Measurements from ENCODE around the gene UPK1A. TPM values are rescaled to one million over a fixed set of nuclear protein-coding genes. Genes with fewer than 3 reads are reported as not detected.

Gene UPK1A
- total RNA-seq, 1 experiment from 2014 or later = not detected

- DNase-seq (ENCODE audit: low spot score) = no peak
- Histone ChIP-seq H3K36me3 (ENCODE audit: insufficient read depth, low read length, poor library complexity, severe bottlenecking) (no peaks in the 10 kb centered on the region), H3K4me3 (ENCODE audit: low read depth, low read length, poor library complexity, severe bottlenecking) (no peak overlapping the region), H3K4me1 (ENCODE audit: insufficient read depth, low read length, poor library complexity, severe bottlenecking) (peaks cover 7% of the 10 kb centered on the region), H3K27me3 (replicated peaks; ENCODE audit: insufficient read depth, low read depth, low read length, poor library complexity) (no peaks in the 10 kb centered on the region), H3K27ac (ENCODE audit: low read depth, low read length, poor library complexity, severe bottlenecking) (no peak overlapping the region), H3K9me3 (ENCODE audit: low read depth, low read length, poor library complexity, severe bottlenecking) (no peaks in the 10 kb centered on the region)
- intact Hi-C loops (cut with micrococcal nuclease; ENCODE audit: unreplicated experiment) = no loop called here
- CTCF ChIA-PET = no interaction called here
- TSS peak; percentile 41 for BruUV-seq (replicated peaks)
- POLR2A ChIA-PET (ENCODE audit: low non-redundant PET) = no interaction called here
- no peak for TF ChIP-seq EZH2 (IDR thresholded peaks at IDR 0.05; ENCODE audit: borderline replicate concordance, low read depth, low read length, poor library complexity, severe bottlenecking)
- TF ChIP-seq, protein P1, sequence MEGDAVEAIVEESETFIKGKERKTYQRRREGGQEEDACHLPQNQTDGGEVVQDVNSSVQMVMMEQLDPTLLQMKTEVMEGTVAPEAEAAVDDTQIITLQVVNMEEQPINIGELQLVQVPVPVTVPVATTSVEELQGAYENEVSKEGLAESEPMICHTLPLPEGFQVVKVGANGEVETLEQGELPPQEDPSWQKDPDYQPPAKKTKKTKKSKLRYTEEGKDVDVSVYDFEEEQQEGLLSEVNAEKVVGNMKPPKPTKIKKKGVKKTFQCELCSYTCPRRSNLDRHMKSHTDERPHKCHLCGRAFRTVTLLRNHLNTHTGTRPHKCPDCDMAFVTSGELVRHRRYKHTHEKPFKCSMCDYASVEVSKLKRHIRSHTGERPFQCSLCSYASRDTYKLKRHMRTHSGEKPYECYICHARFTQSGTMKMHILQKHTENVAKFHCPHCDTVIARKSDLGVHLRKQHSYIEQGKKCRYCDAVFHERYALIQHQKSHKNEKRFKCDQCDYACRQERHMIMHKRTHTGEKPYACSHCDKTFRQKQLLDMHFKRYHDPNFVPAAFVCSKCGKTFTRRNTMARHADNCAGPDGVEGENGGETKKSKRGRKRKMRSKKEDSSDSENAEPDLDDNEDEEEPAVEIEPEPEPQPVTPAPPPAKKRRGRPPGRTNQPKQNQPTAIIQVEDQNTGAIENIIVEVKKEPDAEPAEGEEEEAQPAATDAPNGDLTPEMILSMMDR (conservative IDR thresholded peaks at IDR 0.05; ENCODE audit: low read depth, low read length) = no peak
Observed at GRCh38 chr19:35623327-35624010, 42.8 kb upstream of the UPK1A start.

DNA sequence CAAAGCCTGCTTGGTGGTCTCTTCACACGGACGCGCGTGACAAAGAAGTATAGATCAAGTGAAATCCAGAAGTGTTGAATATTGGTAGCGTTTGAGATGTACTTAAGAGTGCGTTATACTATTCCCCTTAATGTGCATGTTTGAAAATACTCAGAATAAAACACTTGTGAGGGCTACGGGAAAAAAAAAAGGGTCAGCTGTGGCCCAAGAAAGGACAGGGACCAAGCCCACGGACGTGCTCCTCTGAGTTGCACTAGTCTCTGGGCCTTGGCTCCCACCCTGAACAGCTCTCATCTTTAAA lies 38.1 kb upstream of the UPK1A start:
- H3K4me1 ChIP-seq (ENCODE audit: insufficient read depth, low read length, poor library complexity, severe bottlenecking) = peaks cover 7% of the 10 kb centered on the region
- peaks cover 27% of the 10 kb centered on the region for H3K36me3 ChIP-seq (ENCODE audit: insufficient read depth, low read length, poor library complexity, severe bottlenecking)
- TSS peak; percentile 99 for BruUV-seq (replicated peaks)
- DNase-seq (ENCODE audit: low spot score) = no peak
- POLR2A ChIA-PET (ENCODE audit: low non-redundant PET) = interaction anchor here (0.6 kb wide), 1 partner anchor 35 kb away, joined by 3 read pairs; no protein-coding TSS in a partner anchor
- peak overlapping the region; percentile 99 for H3K4me3 ChIP-seq (ENCODE audit: low read depth, low read length, poor library complexity, severe bottlenecking)
- intact Hi-C loops (cut with micrococcal nuclease; ENCODE audit: unreplicated experiment) = no loop called here
- TF ChIP-seq, protein P1 (conservative IDR thresholded peaks at IDR 0.05; ENCODE audit: low read depth, low read length) = no peak
- TF ChIP-seq EZH2 (IDR thresholded peaks at IDR 0.05; ENCODE audit: borderline replicate concordance, low read depth, low read length, poor library complexity, severe bottlenecking) = no peak
- H3K27ac ChIP-seq (ENCODE audit: low read depth, low read length, poor library complexity, severe bottlenecking) = peak overlapping the region; percentile 83
- CTCF ChIA-PET = no interaction called here
- no peaks in the 10 kb centered on the region for H3K9me3 ChIP-seq (ENCODE audit: low read depth, low read length, poor library complexity, severe bottlenecking)
- H3K27me3 ChIP-seq (replicated peaks; ENCODE audit: insufficient read depth, low read depth, low read length, poor library complexity) = no peaks in the 10 kb centered on the region

GRCh38 chr19:35628565-35629331 lies 37.6 kb upstream of the UPK1A start, which contains the start of gene RBM42:
TSS of gene RBM42 (plus strand) at chr19:35629036. CDS start at chr19:35629154, 118 bp downstream.
- ChIA-PET CTCF (no interaction called here), POLR2A (ENCODE audit: low non-redundant PET) (interaction anchor here (0.6 kb wide), 1 partner anchor 36 kb away, joined by 3 read pairs; no protein-coding TSS in a partner anchor)
- H3K9me3 ChIP-seq (ENCODE audit: low read depth, low read length, poor library complexity, severe bottlenecking) = no peaks in the 10 kb centered on the region
- no TSS peak for BruUV-seq (replicated peaks)
- TF ChIP-seq, protein P1 (conservative IDR thresholded peaks at IDR 0.05; ENCODE audit: low read depth, low read length) = no peak
- no peak for TF ChIP-seq EZH2 (IDR thresholded peaks at IDR 0.05; ENCODE audit: borderline replicate concordance, low read depth, low read length, poor library complexity, severe bottlenecking)
- H3K36me3 ChIP-seq (ENCODE audit: insufficient read depth, low read length, poor library complexity, severe bottlenecking) = peaks cover 32% of the 10 kb centered on the region
- H3K4me1 ChIP-seq (ENCODE audit: insufficient read depth, low read length, poor library complexity, severe bottlenecking) = peaks cover 7% of the 10 kb centered on the region
- intact Hi-C loops (cut with micrococcal nuclease; ENCODE audit: unreplicated experiment) = no loop called here
- H3K27ac ChIP-seq (ENCODE audit: low read depth, low read length, poor library complexity, severe bottlenecking) = peak within 1 kb of the TSS; percentile 86
- peak; percentile 99 for DNase-seq (ENCODE audit: low spot score)
- H3K4me3 ChIP-seq (ENCODE audit: low read depth, low read length, poor library complexity, severe bottlenecking) = peak within 1 kb of the TSS; percentile 99
- H3K27me3 ChIP-seq (replicated peaks; ENCODE audit: insufficient read depth, low read depth, low read length, poor library complexity) = no peaks in the 10 kb centered on the region
